K562 (cell line): ENCODE data around the gene FLII. TPM values are rescaled to one million over a fixed set of nuclear protein-coding genes. Genes with fewer than 3 reads are reported as not detected.
"Not testable (repeated sequence)": the region's sequence is repeated elsewhere in the genome, so short reads cannot be mapped to it uniquely, and the experiment has no call there.

Source experiments
- ATAC-seq: fragments of 200-7000 bp; cut with Tn5 transposase; 3 replicates; pipeline ENCODE4 v1.9.1; 2020; ENCODE audit warnings: moderate library complexity
- BruUV-seq: library from RNA; stranded (reverse); fragments of 400-500 nt; replicated peaks from 2 replicates; lab custom pipeline; 2021; lab: Mats Ljungman, UMichigan
- CTCF ChIA-PET: fragments of 300-600 bp; formaldehyde crosslinking; extraction: SDS; loops from one replicate; lab custom pipeline; 2021; ENCODE audit warnings: low intra/inter-chr PET ratio; lab: Yijun Ruan, JAX
- POLR2A ChIA-PET: fragments of 300-600, 350-650 bp; sonication (Branson Sonifier 250); formaldehyde crosslinking; extraction: SDS; loops from one replicate; lab custom pipeline; 2021; ENCODE audit warnings: antibody characterized with exemption, inconsistent platforms; lab: Yijun Ruan, JAX
- DNase-seq, 4 experiments: peaks; one replicate each; pipeline versions ENCODE4 v3.0.0 to v3.0.0-alpha.2; 2011 to 2018; ENCODE audit warnings: low spot score in 3 of 4, mixed read lengths in 3 of 4; ENCODE audit errors: extremely low read depth in 1 of 4
- FAIRE-seq: peaks from 2 replicates; lab custom pipeline; 2011; peaks lifted over from hg19 to GRCh38; lab: Jason Lieb, UNC
- H2AFZ ChIP-seq: 2 replicates; pipeline ENCODE4 v1.6.0; 2011; ENCODE audit warnings: low read depth, low read length, control low read depth, inconsistent platforms
- H3K27ac ChIP-seq: fragments of 200-600 bp; 3 replicates; pipeline ENCODE4 v1.8.0; 2011; ENCODE audit warnings: low read depth, mild to moderate bottlenecking, control low read depth, inconsistent platforms, low read length, moderate library complexity, mixed read lengths; ENCODE audit errors: extremely low read depth
- H3K27me3 ChIP-seq, 2 experiments: fragments of 300-600 bp in 1 of 2; 2 replicates in 1 of 2; 3 replicates in 1 of 2; pipeline versions ENCODE4 v1.6.0 to v1.8.0; 2011; ENCODE audit warnings: inconsistent platforms in 2 of 2, low read length in 2 of 2, mild to moderate bottlenecking in 1 of 2, mixed read lengths in 1 of 2, moderate library complexity in 1 of 2; ENCODE audit not compliant: control insufficient read depth in 2 of 2, insufficient read depth in 2 of 2
- H3K36me3 ChIP-seq: fragments of 300-600 bp; 3 replicates; pipeline ENCODE4 v1.8.0; 2011; ENCODE audit warnings: mild to moderate bottlenecking, low read length, inconsistent platforms; ENCODE audit not compliant: control insufficient read depth, insufficient read depth
- H3K4me1 ChIP-seq, 2 experiments: fragments of 200-600 bp in 1 of 2; replicated peaks in 1 of 2; 2 replicates in 1 of 2; 3 replicates in 1 of 2; pipeline versions ENCODE4 v1.5.1 to v1.8.0; 2011; ENCODE audit warnings: inconsistent platforms in 2 of 2, low read length in 2 of 2, mild to moderate bottlenecking in 1 of 2, mixed read lengths in 1 of 2, moderate library complexity in 1 of 2; ENCODE audit not compliant: control insufficient read depth in 2 of 2, insufficient read depth in 2 of 2
- H3K4me2 ChIP-seq: 2 replicates; pipeline ENCODE4 v1.6.1; 2011; ENCODE audit warnings: low read length, control low read depth, inconsistent platforms, mixed read lengths; ENCODE audit not compliant: insufficient read depth
- H3K4me3 ChIP-seq: fragments of 200-600 bp; sonication (generic), shearing (Covaris generic); 2 replicates; pipeline ENCODE4 v1.5.1; 2016; ENCODE audit warnings: control low read depth, inconsistent platforms
- H3K79me2 ChIP-seq: fragments of 200-600 bp; 3 replicates; pipeline ENCODE4 v1.8.0; 2011; ENCODE audit warnings: low read length, inconsistent platforms; ENCODE audit not compliant: control insufficient read depth, insufficient read depth
- H3K9ac ChIP-seq, 2 experiments: 2 replicates each; pipeline versions ENCODE4 v1.6.0 to v1.6.1; 2011; ENCODE audit warnings: low read depth in 2 of 2, low read length in 2 of 2, control low read depth in 1 of 2, inconsistent platforms in 1 of 2, mild to moderate bottlenecking in 1 of 2, mixed read lengths in 1 of 2; ENCODE audit not compliant: insufficient read depth in 1 of 2
- H3K9me1 ChIP-seq: one replicate; pipeline ENCODE4 v1.6.0; 2011; ENCODE audit warnings: inconsistent platforms, mild to moderate bottlenecking, low read length, moderate library complexity; ENCODE audit not compliant: control insufficient read depth, insufficient read depth
- H3K9me3 ChIP-seq: replicated peaks from 2 replicates; pipeline ENCODE4 v1.5.1; 2011; ENCODE audit warnings: low read depth, low read length, inconsistent platforms; ENCODE audit not compliant: control insufficient read depth, insufficient read depth
- H4K20me1 ChIP-seq: replicated peaks from 2 replicates; pipeline ENCODE4 v1.6.1; 2011; ENCODE audit warnings: low read length, inconsistent platforms, mixed read lengths; ENCODE audit not compliant: control insufficient read depth, insufficient read depth
- MYBL2 ChIP-seq, 2 experiments: fragments of 450-650 bp in 1 of 2; sonication (generic) in 1 of 2; formaldehyde crosslinking in 1 of 2; IDR thresholded peaks; 2 replicates each; pipeline versions ENCODE4 v1.6.1 to v1.8.1; 2017 to 2022; ENCODE audit warnings: borderline replicate concordance in 1 of 2, inconsistent platforms in 1 of 2, low read depth in 1 of 2, mild to moderate bottlenecking in 1 of 2, missing genetic modification reagents in 1 of 2, moderate library complexity in 1 of 2
- ZNF384 ChIP-seq: IDR thresholded peaks from 2 replicates; pipeline ENCODE4 v1.6.1; 2012; ENCODE audit warnings: low read depth, low read length, improper control_type of control experiment
- WGBS: fragments of 100-300 bp; shearing (Covaris generic); methylation state at CpG from one replicate; pipeline ENCODE4 v1.1.6; 2016; ENCODE audit warnings: low coverage, mixed read lengths; ENCODE audit not compliant: insufficient coverage; ENCODE audit errors: missing lambda C conversion rate; 5-methylcytosine and 5-hydroxymethylcytosine counted together
- in situ Hi-C: fragments of 300-500 bp; cut with MboI; formaldehyde crosslinking; loops from 4 replicates; pipeline ENCODE4 v1.15.0; 2018; ENCODE audit warnings: inconsistent platforms, mixed read lengths
- intact Hi-C: fragments of 100-400 bp; cut with micrococcal nuclease; formaldehyde crosslinking; loops from 2 replicates; pipeline ENCODE4 v1.14.2; 2022
- polyA plus RNA-seq, 8 experiments: library from polyadenylated mRNA; depleted of rRNA in 4 of 8; stranded (reverse) in 5 of 8; unstranded in 3 of 8; fragments of >200 nt; fragmentation: Nextera tagmentation in 2 of 8; fragmentation: Illumina TruSeq in 1 of 8; extraction: Ambion mirVana in 2 of 8; extraction: Trizol in 1 of 8; gene quantifications; 2 replicates each; pipeline versions ENCODE4 v1.2.1 to v1.2.3, GENCODE V29; 2011 to 2014; ENCODE audit warnings: inconsistent platforms in 1 of 8, missing spikeins in 1 of 8
- total RNA-seq, 7 experiments: library from RNA; depleted of rRNA in 6 of 7; stranded (reverse); fragments of >200 nt in 6 of 7; fragmentation: Illumina TruSeq in 2 of 7; extraction: Trizol in 2 of 7; gene quantifications; 2 replicates each; pipeline versions ENCODE4 v1.2.1 to v1.2.3, GENCODE V29; 2011 to 2021; ENCODE audit warnings: low replicate concordance in 1 of 7
- TF ChIP-seq, protein P1 (sequence below): IDR thresholded peaks from 2 replicates; pipeline ENCODE4 v1.6.1; 2016; ENCODE audit warnings: missing genetic modification characterization, missing compliant biosample characterization

FLII gene
- total and polyA plus RNA-seq, 9 of the 15 experiments (the other 6 are each of a cell fraction or from before 2014, with no cell fraction given): 11.7 to 126 (median 82.5) TPM

- H3K27me3 ChIP-seq, intact Hi-C loops, H3K9ac ChIP-seq, H2AFZ ChIP-seq, FAIRE-seq, BruUV-seq, ATAC-seq, H3K9me1 ChIP-seq, H3K79me2 ChIP-seq, H3K36me3 ChIP-seq, H3K4me2 ChIP-seq, H3K4me3 ChIP-seq, DNase-seq, H4K20me1 ChIP-seq, H3K27ac ChIP-seq, H3K9me3 ChIP-seq: not testable (repeated sequence)
- in situ Hi-C loops: loop anchor here (25.0 kb wide), 1 partner anchor 345 kb away; no protein-coding TSS in a partner anchor
- 35% methylated on average over 6 of the region's 11 CpGs for WGBS
- TF ChIP-seq, protein P1, sequence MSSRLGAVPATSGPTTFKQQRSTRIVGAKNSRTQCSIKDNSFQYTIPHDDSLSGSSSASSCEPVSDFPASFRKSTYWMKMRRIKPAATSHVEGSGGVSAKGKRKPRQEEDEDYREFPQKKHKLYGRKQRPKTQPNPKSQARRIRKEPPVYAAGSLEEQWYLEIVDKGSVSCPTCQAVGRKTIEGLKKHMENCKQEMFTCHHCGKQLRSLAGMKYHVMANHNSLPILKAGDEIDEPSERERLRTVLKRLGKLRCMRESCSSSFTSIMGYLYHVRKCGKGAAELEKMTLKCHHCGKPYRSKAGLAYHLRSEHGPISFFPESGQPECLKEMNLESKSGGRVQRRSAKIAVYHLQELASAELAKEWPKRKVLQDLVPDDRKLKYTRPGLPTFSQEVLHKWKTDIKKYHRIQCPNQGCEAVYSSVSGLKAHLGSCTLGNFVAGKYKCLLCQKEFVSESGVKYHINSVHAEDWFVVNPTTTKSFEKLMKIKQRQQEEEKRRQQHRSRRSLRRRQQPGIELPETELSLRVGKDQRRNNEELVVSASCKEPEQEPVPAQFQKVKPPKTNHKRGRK: 0 out of 2 replicates have a peak, but pooled peaks have one; percentile 18
- ChIA-PET CTCF (interaction anchor here (0.6 kb wide), 1 partner anchor 327 kb away, joined by 3 read pairs; no protein-coding TSS in a partner anchor), POLR2A (interaction anchor here (0.9 kb wide), 1 partner anchor 19 kb away, joined by 3 read pairs; no protein-coding TSS in a partner anchor)
- peaks cover 8 to 10% of the 10 kb centered on the region in 2 experiments; a peak in 3 of 5 replicates for H3K4me1 ChIP-seq
These were observed 41.6 kb downstream of the FLII start for GRCh38 chr17:18216906-18217305.

GRCh38 chr17:18213666-18214270 is 44.8 kb downstream of the FLII start:
- H3K4me3 ChIP-seq: no peak overlapping the region
- in situ Hi-C loops (loop anchor here (25.0 kb wide), 1 partner anchor 349 kb away; no protein-coding TSS in a partner anchor), intact Hi-C loops (no loop called here)
- no peaks in the 10 kb centered on the region for H3K79me2 ChIP-seq
- ChIA-PET POLR2A (no interaction called here), CTCF (interaction anchor here (0.7 kb wide), 1 partner anchor 15 kb away, joined by 5 read pairs; no protein-coding TSS in a partner anchor)
- peak overlapping the region in 1 of 2 experiments; percentile 17; a peak in 1 of 4 replicates for H3K9ac ChIP-seq
- ATAC-seq: no peak
- BruUV-seq: no TSS peak
- DNase-seq: no peak
- FAIRE-seq: no peak
- H3K27me3 ChIP-seq: no peaks in the 10 kb centered on the region
- H3K27ac ChIP-seq: no peak overlapping the region
- no peak overlapping the region for H2AFZ ChIP-seq
- TF ChIP-seq ZNF384 (peak; percentile 47), MYBL2 (IDR thresholded peaks at IDR 0.05; ENCODE audit: low read depth) (no peak), MYBL2 (CRISPR knock-in tag; IDR thresholded peaks at IDR 0.05; ENCODE audit: borderline replicate concordance) (no peak)
- no peak overlapping the region for H3K4me2 ChIP-seq
- H3K9me3 ChIP-seq: no peaks in the 10 kb centered on the region
- WGBS: 56% methylated on average over 7 of the region's 7 CpGs
- peaks cover 7% of the 10 kb centered on the region; the same call in 1 of the 2 replicates for H4K20me1 ChIP-seq
- H3K4me1 ChIP-seq: peaks cover 0 to 4% of the 10 kb centered on the region in 2 experiments; a peak in 2 of 5 replicates
- H3K9me1 ChIP-seq: no peaks in the 10 kb centered on the region
- H3K36me3 ChIP-seq: peaks cover 21% of the 10 kb centered on the region; the same call in 1 of the 3 replicates
